HG03159 (cell line): ENCODE results near the gene ERGIC1.
"Not testable (repeated sequence)": the region's sequence is repeated elsewhere in the genome, so short reads cannot be mapped to it uniquely, and the experiment has no call there.

Experiments used
- ATAC-seq: cut with Tn5 transposase; IDR thresholded peaks from one replicate; pipeline ENCODE4 v1.9.1; 2021; ENCODE audit warnings: mild to moderate bottlenecking, moderate library complexity; ENCODE audit not compliant: unreplicated experiment

ERGIC1 gene, protein sequence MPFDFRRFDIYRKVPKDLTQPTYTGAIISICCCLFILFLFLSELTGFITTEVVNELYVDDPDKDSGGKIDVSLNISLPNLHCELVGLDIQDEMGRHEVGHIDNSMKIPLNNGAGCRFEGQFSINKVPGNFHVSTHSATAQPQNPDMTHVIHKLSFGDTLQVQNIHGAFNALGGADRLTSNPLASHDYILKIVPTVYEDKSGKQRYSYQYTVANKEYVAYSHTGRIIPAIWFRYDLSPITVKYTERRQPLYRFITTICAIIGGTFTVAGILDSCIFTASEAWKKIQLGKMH

DNA sequence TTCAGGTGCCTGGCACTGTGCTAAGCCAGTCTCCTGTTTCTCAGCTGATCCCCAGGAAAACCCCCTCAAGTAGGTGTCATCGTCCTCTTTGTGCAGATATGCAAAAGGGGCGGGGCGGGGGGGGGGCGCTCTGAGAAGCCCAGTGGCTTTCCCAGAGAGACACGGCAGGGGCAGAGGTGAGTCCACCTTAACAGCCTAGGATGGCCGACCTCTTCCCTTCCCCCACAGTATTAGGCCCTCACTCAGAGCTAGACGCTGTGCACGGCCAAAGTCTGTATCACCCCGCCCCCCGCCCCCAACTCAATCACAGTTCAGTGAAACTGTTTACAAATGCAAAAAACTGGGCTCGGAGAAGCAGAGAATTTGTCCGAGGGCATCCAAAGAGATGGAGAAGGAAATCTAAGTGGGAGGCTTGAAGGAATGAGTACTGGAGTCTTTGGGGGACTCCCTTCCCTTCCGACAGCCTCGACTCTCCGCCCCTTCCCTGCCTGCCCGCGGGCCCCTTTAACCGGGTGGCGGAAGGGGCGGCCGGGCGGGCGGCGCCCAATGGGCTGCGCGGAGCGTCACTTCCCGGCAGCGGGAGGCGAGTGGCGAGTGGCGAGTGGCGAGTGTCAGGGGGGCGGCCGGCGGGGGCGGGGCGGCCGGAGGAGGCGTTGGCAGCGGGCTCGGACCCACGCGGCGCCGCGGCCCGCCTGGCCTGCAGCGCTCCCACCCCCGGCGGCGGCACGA lies at the start of gene ERGIC1:
Gene ERGIC1 (plus strand): TSS at position 566 of the 729 bp plus-strand sequence. CDS start 163 bp downstream, at position 729.
- ATAC-seq: peak; percentile 61

DNA sequence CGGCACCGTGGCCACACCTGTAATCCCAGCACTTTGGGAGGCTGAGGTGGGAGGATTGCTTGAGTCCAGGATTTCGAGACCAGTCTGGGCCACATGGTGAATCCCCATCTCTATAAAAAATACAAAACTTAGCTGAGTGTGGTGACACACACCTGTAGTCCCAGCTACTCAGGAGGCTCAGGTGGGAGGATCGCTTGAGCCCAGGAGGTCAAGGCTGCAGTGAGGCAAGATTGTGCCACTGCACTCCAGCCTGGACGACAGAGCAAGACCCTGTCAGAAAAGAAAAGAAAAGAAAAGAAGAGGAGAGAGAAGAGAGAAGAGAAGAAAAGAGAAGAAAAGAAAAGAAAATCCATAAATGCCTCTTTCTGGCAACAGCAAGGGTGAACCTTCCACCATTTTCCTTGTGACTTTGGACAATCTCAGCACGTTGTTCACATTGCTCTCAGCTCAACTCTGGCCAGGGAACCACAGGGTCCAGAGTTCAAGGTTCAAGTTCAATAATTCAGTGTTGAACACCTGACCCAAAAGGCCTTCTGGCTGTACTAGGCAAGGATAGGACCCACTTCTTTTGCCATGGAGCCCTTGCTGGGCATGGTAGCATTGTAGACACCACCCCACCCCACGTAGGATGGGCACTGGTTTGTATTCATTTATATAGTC lies 48.5 kb upstream of the ERGIC1 start:
- no peak for ATAC-seq

DNA sequence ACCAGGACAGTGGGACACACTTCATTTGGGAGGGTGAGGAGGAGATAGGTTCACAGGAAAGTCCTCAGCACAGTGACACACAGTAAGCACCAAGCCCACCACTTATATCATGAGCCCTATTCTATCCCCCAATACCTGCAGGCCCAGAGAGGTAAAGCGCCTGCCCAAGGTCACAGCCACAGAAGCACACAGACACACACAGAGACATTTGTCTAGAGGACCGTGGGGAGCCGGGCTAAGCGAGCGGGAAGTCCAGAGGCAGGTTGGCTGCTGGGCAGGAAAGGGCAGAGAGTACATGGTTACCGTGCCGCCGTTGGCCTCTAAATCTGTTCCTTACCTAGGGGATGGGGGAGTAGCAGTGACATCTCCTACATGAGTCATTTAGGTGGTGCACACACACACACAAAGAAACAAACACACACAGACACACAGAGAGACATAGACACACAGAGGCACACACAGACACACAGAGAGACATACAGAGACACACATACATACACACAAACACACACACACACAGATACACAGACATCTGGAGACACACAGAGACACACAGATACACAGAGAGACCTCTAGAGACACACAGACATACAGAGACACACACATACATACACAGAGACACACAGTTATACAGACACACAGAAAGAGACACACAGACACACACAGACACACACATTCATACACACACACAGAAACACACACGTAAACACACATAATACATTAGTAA lies 47.2 kb upstream of the ERGIC1 start:
- no peak for ATAC-seq

DNA sequence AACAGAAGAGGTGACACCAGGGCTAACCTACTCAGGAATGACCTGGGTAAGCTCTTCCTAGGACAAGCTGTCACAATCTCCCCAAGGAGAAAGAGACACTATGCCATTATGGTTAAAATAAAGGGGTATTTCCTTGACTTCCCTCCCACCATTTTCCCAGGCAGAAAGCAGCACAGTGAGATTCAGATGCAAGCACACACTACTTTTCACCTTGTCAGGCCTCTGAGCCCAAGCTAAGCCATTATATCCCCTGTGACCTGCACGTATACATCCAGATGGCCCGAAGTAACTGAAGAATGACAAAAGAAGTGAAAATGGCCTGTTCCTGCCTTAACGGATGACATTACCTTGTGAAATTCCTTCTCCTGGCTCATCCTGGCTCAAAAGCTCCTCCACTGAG lies 46.5 kb upstream of the ERGIC1 start:
- not testable (repeated sequence) for ATAC-seq

DNA sequence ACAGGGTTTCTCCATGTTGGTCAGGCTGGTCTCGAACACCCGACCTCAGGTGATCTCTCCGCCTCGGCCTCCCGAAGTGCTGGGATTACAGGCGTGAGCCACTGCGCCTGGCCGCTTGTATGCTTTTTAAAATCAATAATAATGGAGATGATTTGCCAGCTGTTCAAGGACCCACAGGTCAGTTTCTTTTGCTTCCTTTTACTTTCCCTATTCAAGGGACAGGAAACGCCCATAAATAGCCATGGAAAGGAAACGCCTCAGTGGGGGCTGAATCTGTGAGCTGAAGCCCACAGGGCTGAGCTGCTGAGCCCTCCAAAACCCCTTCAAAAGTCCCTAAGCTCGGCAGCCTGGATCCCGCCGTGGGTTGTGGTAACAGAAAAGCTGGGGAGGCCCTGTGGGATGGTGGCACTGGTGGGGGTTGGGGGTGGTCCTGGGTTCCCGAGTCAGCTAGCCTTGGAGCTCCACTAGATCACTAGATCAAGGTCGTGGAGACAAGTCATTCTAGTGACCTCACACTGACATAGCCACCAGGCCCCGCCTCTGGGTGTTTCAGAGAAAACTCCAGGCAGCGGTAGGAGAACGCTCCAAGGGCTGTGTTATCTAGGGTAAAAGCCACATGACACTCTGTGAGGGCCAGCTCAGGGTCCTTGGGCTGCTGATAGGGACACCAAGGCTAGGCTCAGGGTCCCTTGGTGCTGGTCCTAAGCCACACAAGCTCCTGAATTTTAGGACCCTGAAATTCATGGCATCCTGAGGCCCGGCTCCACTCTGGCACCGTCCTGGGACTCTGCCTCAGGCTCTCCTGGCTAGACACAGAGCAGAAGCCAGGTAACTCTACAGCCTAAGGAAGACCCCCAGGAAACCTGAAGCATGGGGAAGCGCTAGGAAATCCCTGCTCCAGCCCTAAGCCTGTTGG lies 45.0 kb upstream of the ERGIC1 start:
- ATAC-seq: no peak

DNA sequence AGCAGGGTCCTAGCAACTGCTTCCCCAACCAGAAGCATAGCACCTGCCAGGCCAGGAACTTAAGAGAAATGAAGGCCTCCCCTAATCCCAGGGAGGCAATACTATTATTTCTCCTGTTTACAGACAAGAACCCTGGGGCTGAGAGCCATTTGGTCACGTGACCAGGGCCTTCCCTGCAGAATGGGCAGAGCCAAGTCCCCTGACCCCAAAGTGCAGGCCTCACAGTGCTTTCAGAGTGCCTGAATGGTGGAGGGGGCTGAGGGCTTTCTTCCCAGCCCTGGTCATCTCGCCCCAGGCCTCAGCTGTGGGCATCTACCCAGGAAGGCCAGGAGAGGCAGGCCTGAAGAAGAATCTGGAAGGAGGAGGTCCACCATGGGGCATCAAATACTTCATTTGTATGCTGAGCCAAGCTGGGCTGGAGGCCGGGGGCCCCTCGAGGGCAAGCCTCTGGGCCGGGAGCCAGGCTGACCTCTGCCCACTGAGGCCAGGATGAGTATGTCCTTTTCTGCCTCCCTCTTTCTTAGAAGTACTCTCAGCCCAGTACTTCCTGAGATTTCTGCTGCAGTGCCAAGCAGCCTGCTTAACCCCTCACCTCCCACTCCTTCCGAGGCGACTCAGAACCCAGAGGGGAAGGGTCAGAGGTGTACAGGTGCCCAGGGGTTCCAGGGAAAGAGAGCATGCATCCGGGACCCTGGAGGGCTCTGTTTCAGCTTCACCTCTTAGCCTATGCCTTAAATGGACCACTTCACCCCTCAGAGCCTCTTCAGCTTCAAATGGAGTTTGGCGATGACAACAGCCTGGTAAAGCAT lies 44.2 kb upstream of the ERGIC1 start:
- ATAC-seq: no peak

DNA sequence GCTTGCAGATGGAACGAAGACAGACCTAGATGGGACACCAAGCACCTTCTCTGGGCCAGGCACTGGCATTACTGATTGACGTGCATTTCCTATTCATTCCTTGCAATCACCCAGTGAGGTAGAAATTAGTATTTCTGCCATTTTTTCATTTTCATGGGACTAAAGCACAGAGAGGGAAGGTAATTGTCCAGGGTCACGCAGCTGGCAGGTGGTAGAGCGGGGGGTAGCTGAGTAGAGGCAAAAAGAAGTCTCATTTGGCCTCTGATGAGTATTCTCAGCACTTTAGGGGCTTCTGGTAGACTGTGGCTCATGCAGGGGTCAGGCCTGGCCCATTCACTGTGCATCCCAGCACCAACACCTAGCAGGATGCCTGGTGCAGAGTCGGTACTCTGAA lies 43.6 kb upstream of the ERGIC1 start:
- no peak for ATAC-seq

DNA sequence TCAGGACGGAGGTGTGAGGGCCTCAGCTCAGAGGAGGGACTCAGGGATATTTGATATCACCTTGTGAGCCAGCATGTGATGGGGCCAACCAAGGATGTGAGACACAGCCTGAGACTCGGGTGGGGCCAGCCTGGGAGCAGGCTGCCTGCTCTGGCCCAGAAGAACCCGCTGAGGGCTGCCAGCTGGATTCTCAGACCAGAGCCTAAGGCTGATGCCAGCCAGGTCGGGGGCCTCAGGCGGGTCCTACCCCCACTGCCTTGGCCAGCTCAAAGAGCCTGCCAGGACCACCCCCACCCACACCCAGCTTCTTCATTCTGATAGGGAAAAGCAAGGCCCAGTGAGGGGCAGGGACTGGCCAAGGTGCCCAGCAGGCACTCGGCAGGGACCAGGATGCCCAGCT lies 42.8 kb upstream of the ERGIC1 start:
- ATAC-seq: no peak

DNA sequence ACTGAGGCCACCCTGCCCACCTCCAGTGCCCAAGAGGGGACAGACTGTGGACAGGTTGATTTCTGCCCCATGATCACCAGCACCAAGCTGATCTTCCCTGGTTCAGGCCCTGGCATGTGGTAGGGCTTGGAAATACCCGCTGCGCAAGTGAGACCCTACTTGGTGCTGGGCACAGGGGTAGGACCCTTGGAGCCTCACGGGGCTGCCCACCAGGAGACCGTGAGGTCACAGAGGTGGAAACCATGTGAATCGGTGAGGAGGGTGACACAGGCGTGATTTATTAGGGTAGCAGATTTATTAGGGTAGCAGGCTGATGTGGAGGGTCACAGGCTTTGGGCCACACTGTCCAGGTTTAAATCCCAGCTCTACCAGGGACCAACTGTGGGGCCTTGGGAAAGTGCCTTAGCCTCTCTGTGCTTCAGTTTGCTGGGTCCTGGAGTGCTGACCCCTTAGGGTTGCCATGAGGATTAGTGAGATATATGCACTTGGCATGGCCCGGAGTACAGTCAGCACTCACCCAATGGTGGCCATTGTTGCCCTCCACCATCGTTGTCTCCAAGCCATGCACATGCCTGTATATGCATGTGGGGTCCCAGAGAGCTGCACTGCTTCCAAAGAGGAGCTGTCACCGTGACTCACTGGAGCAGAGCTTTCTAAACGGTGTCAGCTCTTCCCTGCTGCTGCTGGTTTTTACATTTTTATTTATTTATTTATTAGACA lies 42.2 kb upstream of the ERGIC1 start:
- ATAC-seq: no peak

DNA sequence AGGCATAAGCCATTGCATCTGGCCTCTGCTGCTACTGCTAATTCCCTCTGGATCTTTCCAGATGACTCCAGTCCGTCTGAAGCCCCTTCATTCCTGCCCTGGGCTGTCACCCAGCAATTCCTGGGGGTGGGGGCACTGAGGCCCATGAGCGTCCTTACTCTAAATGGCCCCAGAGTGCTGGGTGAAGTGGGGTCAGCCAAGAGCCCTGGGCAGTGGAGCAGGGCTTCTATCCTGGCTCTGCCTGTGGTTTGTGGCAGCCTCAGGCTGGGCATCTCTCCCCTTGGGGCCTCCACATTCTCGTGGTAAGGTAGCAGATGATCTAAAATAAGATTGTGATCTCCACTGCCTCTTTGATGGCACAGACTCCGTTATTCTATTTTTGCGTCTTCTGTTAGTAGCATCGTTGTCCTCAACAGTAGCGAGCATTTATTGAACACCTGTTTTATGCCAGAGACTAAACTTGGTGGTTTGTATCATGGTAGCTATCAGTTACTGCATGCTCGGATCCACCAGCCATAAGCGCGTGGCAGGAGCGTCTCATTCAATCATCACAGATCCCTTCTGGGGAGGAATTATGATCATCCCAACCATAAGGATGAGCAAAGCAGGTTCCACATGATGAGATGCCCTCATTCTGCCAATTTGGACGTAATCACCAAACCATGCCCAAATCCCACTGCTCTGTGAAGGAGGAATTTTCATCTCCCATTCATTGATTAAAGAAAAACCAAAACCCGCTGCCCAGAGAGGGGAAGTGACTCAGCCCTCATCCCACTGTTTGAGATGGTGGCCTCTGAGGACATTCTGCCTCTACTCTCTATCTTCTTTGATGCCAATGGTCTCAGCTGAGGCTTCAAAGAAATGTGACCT lies 41.1 kb upstream of the ERGIC1 start:
- no peak for ATAC-seq

DNA sequence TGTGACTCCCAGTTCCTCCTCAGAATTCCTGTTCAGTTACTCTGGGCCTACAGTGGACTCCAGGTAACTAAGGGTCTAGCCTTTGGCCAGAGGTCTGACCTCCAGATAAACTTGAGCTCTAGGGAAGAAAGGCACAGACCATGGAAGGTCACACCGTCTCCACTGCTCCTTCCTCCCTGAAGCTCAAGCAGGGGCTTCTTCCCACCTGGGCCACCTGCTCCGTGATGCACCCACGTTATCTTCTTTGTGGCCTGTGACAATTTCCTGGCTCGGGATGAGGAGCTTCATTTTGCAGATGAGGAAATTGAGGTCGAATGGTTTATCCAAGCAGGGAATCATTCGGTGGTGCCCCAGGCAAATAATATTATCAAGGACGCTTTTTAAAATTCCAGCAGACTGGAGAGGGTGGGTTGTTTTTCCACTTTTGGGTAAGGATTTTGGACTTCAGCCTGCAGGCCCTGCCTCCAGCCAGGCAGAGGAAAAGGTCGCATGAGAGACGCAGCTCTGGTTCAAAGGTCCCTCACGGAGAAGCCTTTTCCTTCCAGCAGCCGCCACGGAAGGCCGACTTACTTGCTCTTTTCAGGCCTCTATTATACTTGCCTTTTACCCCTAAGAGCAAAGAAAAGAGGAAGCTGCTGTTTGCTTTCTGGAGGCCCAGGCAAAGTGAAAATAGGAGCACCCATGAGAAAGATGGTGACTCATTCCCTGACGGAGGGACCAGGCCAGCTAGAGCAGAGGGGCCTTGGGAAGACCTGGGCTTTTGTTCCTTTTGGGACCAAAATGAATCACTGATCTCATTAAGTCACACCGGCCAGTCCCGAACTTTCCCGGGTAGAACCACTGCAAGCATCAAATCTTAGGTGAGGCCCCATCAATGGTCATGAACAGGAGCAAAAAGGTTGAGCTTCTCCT lies 40.2 kb upstream of the ERGIC1 start:
- no peak for ATAC-seq

DNA sequence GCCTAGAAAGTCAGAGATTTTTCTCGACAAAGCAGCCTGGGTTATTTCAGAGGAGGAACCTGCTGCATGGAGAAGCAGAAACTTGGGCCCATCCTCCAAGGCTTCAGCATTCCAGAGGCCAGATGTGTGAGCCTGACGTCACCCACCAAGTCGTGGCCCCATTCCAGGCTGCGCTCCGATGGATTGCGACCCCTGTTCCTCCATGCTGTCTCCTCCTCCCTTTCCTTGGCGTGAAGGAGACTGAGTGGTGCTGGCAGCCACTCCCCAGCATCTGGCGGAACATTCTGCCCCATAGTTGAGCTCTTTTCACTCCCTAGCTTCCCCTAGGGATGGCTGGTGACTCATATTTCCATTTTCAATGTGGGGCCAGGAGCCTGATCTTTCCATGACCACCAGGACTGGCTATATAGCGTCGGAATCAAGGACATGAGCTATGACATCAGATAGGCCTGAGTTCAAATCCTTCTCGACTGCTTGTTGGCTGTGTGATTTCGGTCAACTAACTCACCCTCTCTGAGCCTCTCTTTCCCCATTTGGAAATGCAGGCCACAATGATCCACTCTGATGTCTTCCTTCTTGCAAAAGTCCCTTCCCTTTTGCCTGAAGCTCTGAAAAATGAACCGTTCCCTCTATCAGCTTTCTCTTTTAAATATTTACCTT lies 38.6 kb upstream of the ERGIC1 start:
- ATAC-seq: no peak

DNA sequence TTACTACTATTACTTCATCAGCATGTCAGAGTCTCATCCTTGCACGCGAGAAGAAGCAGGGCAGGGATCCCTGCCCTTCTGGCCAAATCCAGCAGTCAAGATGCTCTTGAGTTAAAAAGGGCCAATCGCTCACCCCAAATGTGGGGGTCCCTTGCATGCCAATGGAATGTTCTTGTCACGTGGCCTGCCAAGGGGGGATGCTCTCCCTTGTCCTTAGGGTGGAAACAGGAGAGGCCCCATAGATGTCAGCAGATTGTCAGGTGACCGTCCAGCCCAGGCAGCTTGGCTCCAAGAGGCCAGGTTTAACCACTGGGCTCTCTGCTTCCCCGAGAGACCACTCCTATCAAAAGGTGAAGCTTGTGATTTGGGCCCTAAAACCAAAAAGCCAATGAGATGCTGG lies 37.7 kb upstream of the ERGIC1 start:
- ATAC-seq: no peak

DNA sequence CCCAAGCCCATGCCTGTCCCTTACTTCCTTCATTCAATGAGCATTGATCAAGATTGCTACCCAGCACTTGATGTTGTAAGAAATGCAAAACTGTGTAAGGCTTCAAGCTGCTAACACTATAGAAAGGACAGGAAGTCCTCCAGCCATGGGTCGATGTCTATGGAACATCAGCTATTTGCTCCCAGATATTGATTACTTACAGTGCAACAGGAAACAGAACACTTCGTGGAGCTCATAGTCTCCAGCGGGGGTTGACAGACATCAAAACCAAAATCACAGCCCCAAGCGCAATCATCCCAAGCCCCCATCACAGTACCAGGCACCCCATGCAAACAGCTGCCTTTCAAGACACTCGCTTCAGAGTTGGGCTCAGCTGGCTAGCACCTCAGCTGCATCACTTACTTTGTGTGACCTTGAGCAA lies 36.3 kb upstream of the ERGIC1 start:
- ATAC-seq: no peak

DNA sequence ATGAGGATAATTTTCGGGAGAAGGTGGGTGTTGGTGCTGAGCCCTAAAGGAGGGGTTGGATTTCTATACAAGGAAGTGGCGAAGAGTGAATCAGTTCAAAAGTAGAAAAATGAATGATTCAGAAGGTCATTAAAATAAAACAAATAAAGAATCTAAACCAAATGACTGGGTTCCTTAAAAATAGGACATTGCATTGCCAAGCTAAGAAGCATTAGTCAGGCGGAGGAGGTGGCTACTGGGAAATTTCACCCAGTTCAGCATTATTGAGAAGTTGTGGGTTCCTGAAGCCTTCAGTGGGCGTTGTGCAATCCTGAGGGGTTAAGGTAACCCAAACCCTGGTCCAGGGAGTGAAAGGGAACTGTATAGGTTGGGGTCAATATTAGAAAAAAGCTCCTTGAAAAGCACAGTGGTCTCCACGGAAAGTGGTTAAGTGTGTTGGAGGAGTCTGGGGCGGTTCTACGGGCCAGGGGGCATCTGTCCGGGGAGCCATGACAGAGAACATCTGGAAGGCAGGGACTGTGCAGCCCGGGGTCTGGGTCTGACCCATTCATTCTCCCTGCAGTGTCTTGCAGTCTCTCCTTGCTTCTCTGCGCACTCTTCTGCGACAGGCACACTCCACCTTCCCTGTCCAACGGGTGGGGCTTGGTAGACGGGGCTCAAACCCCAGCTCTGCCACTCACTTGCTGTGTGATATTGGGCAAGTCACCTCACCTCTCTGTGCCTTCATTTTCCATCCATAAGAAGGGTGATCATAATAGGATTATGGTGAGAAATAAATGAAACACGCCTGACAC lies 35.4 kb upstream of the ERGIC1 start:
- ATAC-seq: no peak

DNA sequence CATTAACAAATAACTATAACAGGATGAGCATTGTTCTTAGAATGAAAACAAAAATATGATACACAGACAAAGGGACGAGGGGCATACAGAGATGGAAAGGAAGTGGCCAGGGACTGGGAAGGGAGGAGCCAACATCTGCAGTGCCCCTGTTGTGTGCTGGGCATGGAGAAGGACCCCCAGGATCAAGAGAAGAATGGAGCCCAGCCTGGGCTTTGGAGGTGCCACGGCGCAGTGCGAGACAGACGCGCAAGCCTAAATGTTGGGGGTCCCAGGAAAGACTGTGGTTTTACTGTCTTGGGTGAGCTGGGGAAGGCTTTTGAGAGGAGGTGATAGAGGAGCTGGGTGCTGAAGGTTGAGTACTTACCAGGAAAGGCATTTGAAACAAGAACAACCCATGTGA lies 34.6 kb upstream of the ERGIC1 start:
- ATAC-seq: no peak
